Fibroblast of skin of abdomen (primary cell): ENCODE results near the gene KCNH2.

Experiments
- DNase-seq: peaks from one replicate; pipeline ENCODE4 v3.0.0-alpha.2; 2013

The KCNH2 gene

GRCh38 chr7:150974468-150975391 is 3.4 kb downstream of the KCNH2 start:
- DNase-seq, result no peak

DNA sequence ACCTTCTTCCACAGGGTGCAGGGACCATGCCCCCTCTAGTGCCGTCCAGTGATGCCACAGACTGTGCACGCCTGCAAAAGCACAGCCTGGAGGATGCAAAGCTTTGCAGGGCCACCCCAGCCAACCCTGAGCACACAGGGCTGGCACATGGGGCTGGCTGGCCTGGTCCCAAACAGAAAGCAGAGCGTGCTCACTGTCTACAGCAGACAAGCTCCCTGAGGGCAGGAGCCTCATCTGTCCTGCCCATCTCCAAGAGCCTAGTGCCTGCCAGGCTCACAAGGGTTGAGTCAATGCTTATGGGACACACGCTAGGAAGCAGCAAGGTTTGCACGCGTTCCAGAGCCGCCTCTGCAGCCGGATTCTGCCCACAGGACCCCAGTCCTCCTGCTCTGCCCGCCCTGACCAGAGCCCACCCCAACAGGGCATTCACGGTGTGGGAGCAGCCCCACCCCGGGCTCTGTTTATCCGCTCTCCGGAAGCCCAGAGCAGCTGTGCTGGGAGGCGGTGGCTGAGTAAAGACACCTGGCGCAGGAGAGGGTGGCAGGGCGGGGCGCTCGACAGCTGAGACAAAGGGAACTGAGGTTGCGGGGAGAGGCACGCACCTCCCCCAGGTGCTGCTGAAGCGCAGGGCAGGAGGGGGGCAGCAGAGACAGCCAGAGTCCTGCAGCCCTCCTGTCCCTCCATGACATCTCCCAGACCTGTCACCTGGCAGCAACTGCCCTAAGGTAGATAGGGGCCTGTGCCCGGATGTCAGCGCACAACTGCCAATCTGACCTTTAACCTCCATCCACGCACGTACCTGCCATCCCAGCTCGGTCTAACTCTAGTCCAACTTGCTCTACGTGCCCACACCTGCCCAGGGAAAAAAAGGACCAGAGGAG is 4.3 kb downstream of the KCNH2 start:
- DNase-seq, result no peak

DNA sequence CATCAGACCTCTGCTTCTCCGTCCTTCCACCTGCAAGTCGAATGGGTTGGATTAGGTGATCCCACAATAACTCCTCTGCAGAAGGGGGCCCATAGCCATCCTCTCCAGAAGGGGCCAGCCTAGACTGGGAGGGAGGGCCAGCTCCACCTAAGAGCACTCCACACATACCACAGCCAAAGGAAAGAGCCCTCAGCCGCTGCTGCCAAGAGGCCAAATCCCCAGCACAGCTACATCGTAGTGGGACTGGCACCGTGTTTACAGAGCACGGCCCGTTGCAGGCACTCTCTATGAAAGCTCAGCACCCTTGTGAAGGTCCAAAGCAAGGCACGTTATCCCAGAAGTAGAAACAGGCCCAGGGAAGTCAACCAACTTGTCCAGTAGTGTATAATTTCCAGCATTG is 5.4 kb downstream of the KCNH2 start:
- no peak for DNase-seq

- no peak for DNase-seq
Measured at GRCh38 chr7:150972023-150972468, 6.1 kb downstream of the KCNH2 start.

DNA sequence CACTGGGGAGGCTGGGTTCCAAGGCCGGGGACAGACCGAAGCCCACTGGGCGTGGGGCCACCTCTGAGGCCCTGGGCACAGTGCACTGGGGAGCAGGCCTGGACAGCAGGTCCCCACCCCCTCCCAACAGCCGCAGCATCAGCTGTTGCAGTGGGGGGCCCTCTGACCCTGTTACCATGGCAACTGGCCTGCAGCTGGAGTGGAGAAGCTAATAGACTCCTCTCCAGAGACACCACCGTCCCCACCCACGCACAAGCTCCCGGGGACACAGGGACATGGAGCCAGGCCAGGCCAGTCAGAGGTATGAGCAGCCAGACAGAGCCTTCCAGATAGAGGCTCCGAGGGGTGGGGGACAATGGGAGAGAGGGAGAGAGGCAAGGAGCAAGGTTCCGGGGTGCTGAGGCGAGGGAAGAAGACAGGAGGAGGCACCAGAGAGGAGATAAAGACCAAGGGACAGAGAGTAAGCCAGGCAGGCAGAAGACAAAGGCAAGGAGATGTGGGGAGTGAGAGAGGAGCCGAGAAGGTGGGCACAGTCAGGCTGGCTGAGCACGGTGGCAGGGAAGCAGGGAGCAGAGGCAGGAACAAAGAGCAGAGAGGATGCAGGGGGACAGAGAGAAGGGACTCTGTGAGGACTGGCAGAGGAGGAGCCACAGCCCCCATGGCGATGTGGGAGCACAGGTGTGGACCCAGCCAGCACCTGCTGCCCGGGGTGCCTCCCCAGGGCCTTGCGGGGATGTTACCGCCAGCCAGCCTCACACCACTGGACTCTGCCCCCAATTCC is 6.7 kb downstream of the KCNH2 start:
- no peak for DNase-seq

DNA sequence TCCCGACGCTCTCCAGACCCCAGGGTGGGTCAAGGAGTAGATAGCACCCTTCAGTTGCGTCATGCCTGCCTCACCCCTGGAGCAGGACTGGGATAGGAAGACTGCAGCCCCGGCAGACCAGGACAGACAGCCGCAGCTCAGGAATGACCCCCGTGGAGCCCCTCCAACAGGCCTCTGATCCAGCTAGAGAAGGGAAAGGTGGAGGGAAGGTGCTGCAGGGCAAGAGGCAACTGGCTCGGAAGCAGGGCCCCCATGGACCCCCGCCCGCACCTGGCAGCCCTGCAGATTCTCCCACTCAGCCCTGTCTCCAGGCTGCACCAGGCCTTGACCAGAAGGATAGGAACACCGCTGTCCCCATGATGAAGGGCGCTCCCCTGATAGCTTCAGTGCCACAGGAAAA is 7.7 kb downstream of the KCNH2 start:
- DNase-seq, result no peak

DNA sequence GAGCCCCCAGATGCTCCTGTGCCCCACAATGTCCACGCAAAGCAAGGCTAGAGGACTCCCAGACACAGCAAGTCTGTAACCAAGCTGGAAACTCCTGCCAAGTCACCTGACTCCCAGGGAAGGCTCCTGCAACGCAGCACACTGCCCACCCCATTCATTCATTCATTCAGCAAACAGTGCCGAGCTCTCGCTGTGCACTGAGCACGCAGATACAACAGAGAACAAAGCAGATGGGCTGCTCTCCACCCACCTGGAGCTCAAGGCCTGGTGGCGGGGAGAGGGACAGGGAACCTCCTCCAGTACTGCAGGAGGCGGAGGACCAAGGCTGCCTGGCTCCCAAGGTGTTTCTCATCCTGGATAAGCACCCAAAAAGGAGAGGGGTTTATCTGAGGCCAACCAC is 8.6 kb downstream of the KCNH2 start:
- DNase-seq, result no peak

- DNase-seq, result no peak
Measured at GRCh38 chr7:150968734-150969372, 9.3 kb downstream of the KCNH2 start.

DNA sequence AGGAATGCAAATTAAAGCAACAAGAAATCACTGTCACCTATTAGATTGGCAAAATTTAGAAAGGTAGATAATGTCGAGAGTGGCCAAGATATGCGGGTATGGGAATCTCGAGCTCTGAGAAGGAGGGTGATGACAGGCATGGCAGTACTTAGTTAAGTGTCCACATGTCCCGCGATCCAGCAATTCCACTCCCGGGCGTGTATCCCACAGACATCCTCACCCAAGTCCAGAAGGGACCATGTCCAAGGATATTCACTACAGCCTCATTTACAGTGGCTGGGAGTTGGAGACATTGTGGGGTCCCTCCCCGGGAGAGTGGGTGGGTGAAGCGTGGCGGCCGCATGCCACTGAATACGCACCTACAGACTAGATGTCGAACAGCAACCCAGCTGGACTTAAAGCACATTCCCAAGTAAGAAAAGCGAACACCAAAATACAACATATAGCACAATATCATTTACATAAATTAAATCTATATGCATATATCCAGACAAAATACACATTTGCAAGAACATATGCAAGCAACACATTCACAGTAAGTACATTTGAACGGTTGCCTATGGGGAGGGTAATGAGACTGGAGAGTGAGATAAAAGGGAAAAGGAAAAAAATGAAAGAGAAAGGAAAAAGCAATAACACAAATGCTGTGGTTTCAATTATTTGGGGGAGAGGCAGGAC is 9.9 kb downstream of the KCNH2 start:
- no peak for DNase-seq

DNA sequence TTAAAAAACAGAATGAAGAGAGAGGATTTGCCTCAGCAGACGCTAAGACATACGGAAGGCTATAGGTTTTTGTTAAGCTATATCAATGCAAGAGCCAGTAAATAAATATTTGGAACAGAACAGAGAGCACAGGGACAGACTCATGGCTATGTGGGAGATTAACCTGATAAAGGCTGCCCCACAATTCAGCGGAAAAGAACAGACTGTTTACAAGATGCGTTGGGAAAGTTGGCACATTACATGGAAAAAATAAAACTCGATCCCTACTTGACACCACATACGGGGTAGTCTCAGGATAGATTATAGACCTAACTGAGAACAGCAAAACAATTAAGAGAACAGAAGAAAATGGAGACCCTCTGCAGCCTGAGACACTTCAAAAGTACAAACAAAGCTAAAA is 10.8 kb downstream of the KCNH2 start:
- DNase-seq, result no peak

DNA sequence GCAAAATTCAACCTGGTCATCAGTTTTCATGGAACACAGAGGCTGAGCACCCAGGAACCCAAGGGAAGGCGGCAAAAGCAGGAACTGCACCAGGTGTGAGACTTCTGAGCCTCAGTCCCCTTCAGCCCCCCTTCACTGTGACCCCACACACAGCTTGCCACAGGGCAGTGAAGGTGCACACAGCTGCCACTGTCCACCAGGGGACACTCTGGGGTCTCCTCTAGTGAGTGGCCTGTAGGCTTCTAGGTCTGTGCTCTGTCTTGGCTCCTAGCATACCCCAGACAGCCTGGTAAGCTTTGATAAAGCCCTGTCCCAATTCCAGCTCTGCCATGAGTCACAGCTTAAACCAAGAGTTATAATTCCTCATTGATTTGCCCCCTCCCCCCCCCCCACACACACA is 12.1 kb downstream of the KCNH2 start:
- no peak for DNase-seq

GRCh38 chr7:150965273-150965830 is 12.8 kb downstream of the KCNH2 start:
- no peak for DNase-seq

- DNase-seq, result no peak
Measured at GRCh38 chr7:150964593-150965111, 13.5 kb downstream of the KCNH2 start.

DNA sequence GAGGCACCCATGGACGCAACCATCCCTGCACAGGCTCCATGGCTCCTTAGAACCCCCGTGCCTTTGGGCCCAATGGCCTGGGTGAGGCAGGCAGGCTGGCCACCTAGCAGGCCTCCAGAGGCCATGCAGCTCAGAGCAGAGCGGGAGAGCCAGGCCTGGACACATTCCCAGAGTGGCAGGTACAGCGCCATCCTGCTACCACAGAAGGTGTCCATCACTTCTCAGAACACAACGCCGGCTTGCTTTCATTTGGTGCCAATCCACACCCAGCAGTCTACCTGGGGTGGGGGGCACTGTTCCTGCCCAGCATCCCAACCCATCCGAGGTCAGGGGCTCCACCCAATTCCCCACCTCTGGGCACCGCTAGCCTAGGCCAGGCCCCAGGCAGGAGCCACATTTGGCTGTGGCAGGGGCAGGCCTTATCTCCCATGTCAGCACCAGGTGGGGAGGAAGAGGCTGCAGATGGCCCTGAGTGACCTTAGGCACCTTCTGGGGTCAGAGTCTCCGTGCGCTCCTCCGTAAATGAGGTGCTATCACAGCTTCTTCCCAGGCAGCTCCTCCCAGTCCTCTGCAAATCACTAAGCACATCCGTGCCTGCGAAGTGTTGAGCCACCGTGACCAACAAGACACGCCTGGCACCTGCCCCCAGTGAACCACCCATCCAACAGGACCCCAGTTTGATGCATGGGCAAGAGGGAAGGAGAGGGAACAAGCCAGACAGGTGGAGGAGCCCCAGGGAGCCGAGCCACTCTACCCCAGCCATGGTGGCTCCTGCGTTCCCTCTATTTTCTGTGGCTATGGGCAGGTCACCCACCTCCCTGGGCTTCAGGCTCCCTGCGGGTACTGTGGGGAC is 14.2 kb downstream of the KCNH2 start:
- no peak for DNase-seq

GRCh38 chr7:150962553-150963399 is 15.3 kb downstream of the KCNH2 start:
- DNase-seq, result no peak

DNA sequence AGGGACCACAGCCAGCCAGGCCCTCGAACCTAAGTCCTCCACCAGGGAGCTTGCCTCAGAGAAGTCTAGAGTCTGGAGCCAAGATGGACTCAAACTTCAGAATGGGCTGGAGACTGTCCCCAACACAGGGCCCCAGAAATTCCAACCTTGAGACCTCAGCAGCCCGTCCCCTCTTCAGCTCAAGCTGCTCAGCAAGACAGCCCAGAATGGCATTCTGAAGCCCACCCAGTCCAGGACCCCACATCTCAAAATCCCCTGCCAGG is 15.9 kb downstream of the KCNH2 start:
- no peak for DNase-seq

- no peak for DNase-seq
Measured at GRCh38 chr7:150961510-150962289, 16.4 kb downstream of the KCNH2 start.
